GM19025 (cell line): Measurements from ENCODE around the gene SLC35B2.
A peak's percentile ranks its signal among the peaks of the same experiment; 100 is the strongest.
"Not testable (repeated sequence)": the region's sequence is repeated elsewhere in the genome, so short reads cannot be mapped to it uniquely, and the experiment has no call there.

Experiments
- ATAC-seq: cut with Tn5 transposase; IDR thresholded peaks from one replicate; pipeline ENCODE4 v1.9.1; 2021; ENCODE audit warnings: mild to moderate bottlenecking, low read depth, moderate library complexity; ENCODE audit not compliant: unreplicated experiment

The SLC35B2 gene

DNA sequence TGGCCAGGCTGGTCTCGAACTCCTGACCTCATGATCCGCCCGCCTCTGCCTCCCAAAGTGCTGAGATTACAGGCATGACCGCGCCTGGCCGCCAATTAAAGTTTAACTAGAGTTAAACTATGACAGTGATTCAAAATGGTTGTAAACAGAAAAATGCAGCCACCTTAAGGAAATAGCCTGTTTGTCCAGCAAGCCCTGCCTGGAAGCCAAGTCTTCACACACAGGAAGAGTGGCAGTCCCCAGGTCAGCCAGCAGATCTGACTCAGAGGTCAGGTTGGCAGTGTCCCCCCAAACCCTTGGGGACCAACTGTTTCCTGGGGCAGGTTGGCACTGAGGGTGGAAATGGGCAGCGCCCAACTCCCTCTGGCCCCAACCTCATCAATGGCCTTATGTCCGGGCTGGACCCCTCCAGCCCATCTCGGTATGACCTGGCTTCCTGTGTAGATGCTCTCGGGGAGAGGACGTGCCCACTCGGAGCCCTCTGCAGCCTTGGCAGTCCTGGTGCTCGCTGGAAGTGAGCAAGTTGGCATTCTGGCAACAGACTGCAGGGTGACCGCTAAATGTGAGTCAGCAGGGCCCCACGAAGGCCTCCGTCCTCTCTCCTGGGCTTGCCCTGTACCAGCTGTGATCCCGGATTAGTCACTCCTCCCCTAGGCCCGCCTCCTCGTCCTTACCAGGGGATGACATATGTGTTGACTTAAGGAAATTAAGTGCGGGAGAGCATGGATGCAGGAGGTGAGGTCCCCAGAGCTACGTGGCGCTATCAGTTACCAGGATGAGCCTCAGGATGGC, 20.1 kb downstream of the SLC35B2 start:
- ATAC-seq, result peak; percentile 43

- no peak for ATAC-seq
These were observed 21.3 kb downstream of the SLC35B2 start for GRCh38 chr6:44235891-44236516.

- ATAC-seq, result no peak
These were observed 22.1 kb downstream of the SLC35B2 start for GRCh38 chr6:44235269-44235668.

DNA sequence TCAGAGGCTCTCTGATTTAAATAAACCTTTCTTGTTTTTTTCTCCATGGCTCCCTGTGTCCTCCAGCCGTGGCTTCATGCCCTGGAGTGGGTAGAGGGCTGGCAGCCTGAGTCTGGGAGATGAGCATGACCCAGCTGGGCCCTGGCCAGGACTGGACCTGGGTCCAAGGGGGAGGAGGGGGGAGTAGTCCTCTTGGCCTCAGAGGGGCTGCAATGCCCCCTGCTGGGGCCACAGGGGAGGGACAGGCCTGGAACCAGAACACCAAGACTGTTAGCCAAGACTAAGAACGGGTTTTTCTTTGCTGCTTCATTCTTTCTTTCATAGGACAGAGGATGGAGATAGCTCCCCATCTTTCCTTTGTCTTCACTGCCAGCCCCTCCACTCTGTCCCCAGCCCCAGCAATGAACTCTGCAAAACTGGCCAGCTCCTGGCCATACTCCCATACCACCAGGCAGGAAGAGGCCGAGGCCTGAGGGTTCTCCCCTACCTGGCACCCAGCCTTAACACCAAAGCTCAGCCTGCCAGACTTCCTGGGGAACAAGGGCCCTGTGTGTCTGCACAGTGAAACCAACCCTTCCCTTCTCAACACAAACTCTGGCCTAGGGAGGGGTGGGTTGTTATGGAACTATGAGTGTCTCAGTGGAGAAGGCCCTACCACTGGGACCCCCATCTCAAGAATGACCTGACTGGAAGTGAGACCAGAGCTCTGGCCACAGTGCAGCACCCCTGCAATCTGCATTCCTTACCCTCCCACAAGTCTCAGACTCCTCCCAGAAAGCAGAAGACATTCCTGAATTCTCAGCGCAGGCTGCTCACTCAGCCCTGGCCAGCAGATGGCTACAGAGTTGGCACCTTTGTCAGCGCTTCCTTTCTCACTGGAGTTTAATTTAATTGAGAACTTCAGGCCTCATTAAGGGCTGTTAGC, 23.0 kb downstream of the SLC35B2 start:
- no peak for ATAC-seq

DNA sequence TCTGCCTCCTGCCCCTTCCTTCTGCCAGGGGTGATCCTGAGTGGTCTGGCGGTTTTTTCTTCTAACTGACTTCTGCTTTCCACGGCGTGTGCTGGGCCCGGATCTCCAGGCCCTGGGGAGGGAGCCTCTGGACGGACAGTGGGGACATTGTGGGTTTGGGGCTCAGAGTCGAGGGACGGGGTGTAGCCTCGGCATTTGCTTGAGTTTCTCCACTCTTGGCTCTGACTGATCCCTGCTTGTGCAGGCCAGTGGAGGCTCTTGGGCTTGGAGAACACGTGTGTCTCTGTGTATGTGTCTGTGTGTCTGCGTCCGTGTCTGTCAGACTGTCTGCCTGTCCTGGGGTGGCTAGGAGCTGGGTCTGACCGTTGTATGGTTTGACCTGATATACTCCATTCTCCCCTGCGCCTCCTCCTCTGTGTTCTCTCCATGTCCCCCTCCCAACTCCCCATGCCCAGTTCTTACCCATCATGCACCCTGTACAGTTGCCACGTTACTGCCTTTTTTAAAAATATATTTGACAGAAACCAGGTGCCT, 23.7 kb downstream of the SLC35B2 start:
- ATAC-seq, result no peak

GRCh38 chr6:44232676-44233566, 24.4 kb downstream of the SLC35B2 start:
- ATAC-seq, result no peak

DNA sequence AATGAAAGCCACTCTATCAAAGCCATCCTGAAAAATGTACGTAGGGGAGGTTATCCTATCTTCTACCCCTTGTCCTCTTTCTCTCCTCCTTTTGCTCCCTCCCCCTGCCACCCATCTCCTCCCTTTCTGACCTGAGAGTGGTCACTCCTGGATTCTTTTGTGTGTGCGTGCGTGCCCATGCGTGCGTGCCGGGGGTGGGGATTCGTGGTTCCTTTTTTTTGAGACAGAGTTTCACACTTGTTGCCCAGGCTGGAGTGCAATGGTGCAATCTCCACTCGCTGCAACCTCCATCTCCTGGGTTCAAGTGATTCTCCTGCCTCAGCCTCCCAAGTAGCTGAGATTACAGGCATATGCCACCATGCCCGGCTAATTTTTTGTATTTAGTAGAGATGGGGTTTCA, 25.9 kb downstream of the SLC35B2 start:
- ATAC-seq, result not testable (repeated sequence)

DNA sequence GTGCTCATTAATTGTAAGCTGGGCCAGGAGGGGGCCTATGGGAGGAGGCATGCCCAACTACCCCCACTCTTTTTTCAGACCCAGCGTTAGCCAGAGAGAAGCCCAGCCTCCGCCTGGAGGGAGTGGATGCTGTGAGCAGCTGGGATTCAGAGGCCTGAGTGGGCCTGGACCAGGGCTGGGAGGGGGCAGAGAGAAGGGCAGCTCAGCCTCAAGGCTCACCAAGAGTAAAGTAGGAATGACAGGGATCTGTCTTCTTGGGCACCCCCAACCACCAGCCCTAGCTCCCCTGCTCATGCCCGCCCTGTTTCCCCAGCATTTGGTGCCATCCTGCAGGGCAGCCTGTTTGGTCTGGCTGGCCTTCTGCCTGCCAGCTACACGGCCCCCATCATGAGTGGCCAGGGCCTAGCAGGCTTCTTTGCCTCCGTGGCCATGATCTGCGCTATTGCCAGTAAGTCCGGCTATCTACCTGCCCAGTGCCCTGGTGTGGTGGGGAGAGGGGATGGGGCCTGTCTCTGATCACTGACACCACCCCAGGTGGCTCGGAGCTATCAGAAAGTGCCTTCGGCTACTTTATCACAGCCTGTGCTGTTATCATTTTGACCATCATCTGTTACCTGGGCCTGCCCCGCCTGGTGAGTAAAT, 27.2 kb downstream of the SLC35B2 start:
- ATAC-seq, result no peak

GRCh38 chr6:44229376-44230033, 27.8 kb downstream of the SLC35B2 start:
- ATAC-seq, result no peak

DNA sequence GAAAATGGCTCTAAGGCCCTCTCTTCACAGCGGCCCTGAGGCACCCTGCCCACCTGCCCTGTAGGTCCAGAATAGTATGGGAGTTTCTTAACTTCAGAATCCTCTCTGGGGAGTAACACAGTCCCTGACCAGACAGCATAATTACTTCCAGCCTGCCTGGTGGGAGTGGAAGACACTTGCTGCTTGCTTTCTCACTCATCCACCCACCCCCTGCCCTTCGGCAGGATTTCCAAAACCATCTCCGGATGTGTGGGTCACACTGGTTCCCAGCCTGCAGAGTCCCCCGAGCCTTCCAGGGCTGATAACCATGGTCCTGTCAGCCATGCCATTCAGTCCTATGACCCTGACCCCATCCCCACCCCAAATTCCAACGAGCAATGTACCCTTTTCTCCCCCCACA, 28.5 kb downstream of the SLC35B2 start:
- ATAC-seq, result no peak

- no peak for ATAC-seq
These were observed 28.9 kb downstream of the SLC35B2 start for GRCh38 chr6:44228433-44228832.

- no peak for ATAC-seq
These were observed 29.3 kb downstream of the SLC35B2 start for GRCh38 chr6:44228031-44228430.

GRCh38 chr6:44227148-44227793, 30.1 kb downstream of the SLC35B2 start:
- ATAC-seq, result no peak

DNA sequence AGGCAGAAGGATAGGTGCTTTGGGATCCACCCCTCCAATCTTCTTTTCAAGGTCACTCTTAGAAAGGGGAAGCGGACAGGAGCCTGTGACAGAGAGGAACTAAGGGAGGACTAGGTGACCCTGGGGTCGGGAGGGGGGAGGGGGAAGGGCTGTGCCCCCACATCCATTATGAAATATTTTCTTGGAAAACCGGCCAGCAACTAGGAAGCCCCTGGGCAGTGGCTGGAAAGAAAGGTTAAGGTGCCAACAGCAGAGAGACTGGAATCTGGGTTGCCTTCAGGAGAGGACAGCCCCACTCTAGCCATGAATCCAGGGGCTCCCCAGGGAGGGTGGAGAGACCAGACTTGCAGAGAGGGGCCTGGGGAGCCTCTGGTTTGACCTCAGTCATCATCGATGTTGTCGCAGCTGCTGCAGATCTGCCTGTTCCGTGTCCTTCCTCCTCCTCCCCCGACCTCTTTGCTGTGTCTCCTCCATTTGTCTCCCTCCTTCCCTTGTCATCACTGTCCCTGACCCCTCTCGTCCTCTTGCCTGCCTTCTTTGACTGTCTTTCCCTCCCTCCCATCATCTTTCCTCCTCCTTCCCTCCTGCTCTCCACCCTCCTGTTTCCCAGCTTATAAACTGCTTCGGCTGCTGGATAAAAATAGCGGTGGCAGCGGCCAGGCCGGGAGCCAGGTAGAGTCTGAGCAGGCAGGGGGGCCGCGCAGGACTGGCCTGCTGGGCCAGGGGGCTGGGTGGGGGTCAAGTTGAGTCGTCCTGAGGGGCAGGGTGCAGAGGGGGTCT, 30.8 kb downstream of the SLC35B2 start:
- ATAC-seq, result no peak

- no peak for ATAC-seq
These were observed 31.6 kb downstream of the SLC35B2 start for GRCh38 chr6:44225579-44226325.

DNA sequence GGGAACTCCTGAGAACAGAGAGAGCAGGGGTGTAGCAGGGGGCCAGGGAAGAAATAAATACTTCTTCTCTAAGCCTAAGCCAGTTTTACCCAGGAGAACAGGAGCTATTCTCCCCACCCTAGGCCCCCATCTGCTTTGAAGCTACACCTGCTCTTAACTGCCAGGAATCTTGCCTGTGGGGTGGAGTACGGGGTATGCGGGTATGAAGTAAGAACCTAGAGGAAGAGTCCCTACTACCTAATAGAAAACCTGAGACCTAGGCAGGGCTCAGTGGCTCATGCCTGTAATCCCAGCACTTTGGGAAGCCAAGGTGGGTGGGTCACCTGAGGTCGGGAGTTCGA, 32.4 kb downstream of the SLC35B2 start:
- ATAC-seq, result no peak
